Measurements from ENCODE around the gene UCP2.

Gene UCP2

GRCh38 chr11:73957654-73958361, 24.8 kb downstream of the UCP2 start:
- no peak for TF ChIP-seq CTCF (IDR thresholded peaks at IDR 0.05)

GRCh38 chr11:73956876-73957653, 25.6 kb downstream of the UCP2 start:
- no peak for TF ChIP-seq CTCF (IDR thresholded peaks at IDR 0.05)

- TF ChIP-seq CTCF (IDR thresholded peaks at IDR 0.05) = no peak
Observed at GRCh38 chr11:73951797-73952196, 30.8 kb downstream of the UCP2 start.

- no peak for TF ChIP-seq CTCF (IDR thresholded peaks at IDR 0.05)
Observed at GRCh38 chr11:73950869-73951710, 31.6 kb downstream of the UCP2 start, which contains the start of gene DNAJB13. DNAJB13 (plus strand) TSS chr11:73951026; CDS start chr11:73951070, 44 bp downstream.

- no peak for TF ChIP-seq CTCF (IDR thresholded peaks at IDR 0.05)
Observed at GRCh38 chr11:73949912-73950311, 32.7 kb downstream of the UCP2 start.

- TF ChIP-seq CTCF (IDR thresholded peaks at IDR 0.05) = no peak
Observed at GRCh38 chr11:73949246-73949645, 33.4 kb downstream of the UCP2 start.

GRCh38 chr11:73946798-73947458, 35.7 kb downstream of the UCP2 start:
- no peak for TF ChIP-seq CTCF (IDR thresholded peaks at IDR 0.05)
